Prostate gland (tissue), 1 donor: ENCODE results near the gene GALNT7.

Experiments used
- POLR2A ChIP-seq: fragments of 450-650 bp; IDR thresholded peaks from one replicate; pipeline ENCODE4 v1.6.1; 2016; ENCODE audit warnings: antibody characterized with exemption, mild to moderate bottlenecking
- POLR2AphosphoS5 ChIP-seq: sonication (generic); formaldehyde crosslinking; IDR thresholded peaks from one replicate; pipeline ENCODE4 v1.6.1; 2017; ENCODE audit warnings: antibody characterized with exemption

DNA sequence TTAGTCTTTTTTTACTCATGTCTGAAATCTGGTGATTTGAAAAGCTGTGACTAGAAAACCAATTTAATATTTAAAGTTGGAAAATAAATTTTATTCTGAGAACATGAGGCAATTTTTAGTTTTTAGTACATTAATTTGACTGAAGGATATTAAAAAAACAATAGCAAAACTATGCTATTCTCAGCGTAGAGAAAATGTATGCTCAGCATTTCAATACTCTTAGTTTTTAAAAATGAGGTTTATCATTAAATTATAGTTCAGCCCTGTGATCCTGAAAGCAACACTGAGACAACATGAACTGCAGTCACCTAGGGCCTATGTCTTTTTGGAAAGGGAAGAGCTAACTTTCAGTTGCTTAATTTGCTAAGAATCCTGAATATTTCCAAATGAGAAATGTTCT lies 9.5 kb downstream of the GALNT7 start:
- no peak for TF ChIP-seq POLR2A
- TF ChIP-seq POLR2AphosphoS5: no peak
